ENCODE measurements around the gene DNAJC16. TPM values are rescaled to one million over a fixed set of nuclear protein-coding genes. Genes with fewer than 3 reads are reported as not detected.

The DNAJC16 gene
- total RNA-seq, 2 experiments from 2014 or later, result 7.1 to 9.8 TPM

DNA sequence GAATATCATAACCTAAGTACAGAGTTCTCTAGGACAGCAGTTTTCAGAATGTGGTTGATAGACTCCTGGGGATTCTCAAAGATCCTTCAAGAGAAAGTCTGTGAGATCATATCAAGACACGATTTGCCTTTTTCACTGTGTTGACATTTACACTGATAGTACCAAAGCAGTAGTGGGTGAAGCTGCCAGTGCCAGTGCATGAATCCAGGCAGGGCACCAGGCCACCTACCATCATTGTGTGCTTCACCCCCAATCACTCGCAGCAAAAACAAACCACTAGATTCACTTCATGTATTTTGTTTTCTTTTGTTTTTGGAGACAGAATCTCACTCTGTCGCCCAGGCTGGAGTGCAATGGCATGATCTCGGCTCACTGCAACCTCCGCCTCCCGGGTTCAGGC is 23.9 kb downstream of the DNAJC16 start:
- DNase-seq, result no peak
- intact Hi-C loops (cut with micrococcal nuclease), result no loop called here
- Mint-ChIP-seq H3K36me3 (ENCODE audit: low read depth) (peaks cover 17% of the 10 kb centered on the region), H3K4me1 (ENCODE audit: low read depth) (no peaks in the 10 kb centered on the region), H3K27me3 (ENCODE audit: low read depth) (no peaks in the 10 kb centered on the region), H3K4me3 (no peak overlapping the region), H3K9me3 (no peaks in the 10 kb centered on the region), H3K27ac (no peak overlapping the region)
- CTCF ChIA-PET, result no interaction called here

DNA sequence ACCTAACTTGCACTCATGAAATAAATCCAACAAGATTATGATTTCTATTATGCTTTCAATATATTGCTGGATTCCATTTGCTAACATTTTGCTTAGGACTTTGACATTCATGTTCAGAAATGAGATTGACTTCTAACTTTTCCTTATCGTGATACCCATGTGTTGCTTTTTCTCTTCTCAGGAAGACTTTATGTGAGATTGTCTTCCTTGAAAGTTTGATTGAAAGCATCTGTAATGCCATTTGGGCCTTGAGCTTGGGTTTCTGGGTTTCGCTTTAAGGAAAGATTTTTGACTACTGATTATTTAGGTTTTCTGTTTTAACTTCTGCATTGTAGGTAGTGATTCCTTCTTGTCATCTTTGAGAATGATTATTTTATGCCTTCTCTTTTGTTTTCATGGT is 30.4 kb downstream of the DNAJC16 start:
- intact Hi-C loops (cut with micrococcal nuclease), result no loop called here
- Mint-ChIP-seq H3K9me3 (no peaks in the 10 kb centered on the region), H3K4me3 (no peak overlapping the region), H3K27me3 (ENCODE audit: low read depth) (no peaks in the 10 kb centered on the region), H3K4me1 (ENCODE audit: low read depth) (no peaks in the 10 kb centered on the region), H3K36me3 (ENCODE audit: low read depth) (peaks cover 13% of the 10 kb centered on the region), H3K27ac (no peak overlapping the region)
- no peak for DNase-seq
- CTCF ChIA-PET, result no interaction called here

DNA sequence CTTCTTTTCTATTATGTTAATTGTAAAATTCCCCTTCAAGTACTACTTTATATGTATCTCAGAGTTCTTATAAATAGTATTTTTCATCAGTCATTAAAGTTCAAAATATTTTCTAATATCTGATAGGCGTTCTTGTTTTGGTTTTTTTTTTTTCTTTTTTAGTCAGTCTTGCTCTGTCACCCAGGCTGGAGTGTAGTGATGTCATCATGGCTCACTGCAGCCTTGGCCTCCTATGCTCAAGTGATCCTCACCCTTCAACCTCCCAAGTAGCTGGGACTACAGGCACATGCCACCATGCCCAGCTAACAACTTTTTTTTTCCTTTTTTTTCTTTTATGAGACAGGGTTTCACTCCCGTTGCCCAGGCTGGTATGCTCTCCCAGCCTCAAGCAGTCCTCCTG is 30.9 kb downstream of the DNAJC16 start:
- CTCF ChIA-PET, result no interaction called here
- Mint-ChIP-seq H3K27me3 (ENCODE audit: low read depth) (no peaks in the 10 kb centered on the region), H3K4me3 (no peak overlapping the region), H3K4me1 (ENCODE audit: low read depth) (no peaks in the 10 kb centered on the region), H3K9me3 (no peaks in the 10 kb centered on the region), H3K27ac (no peak overlapping the region), H3K36me3 (ENCODE audit: low read depth) (peaks cover 13% of the 10 kb centered on the region)
- intact Hi-C loops (cut with micrococcal nuclease), result no loop called here
- DNase-seq, result no peak

DNA sequence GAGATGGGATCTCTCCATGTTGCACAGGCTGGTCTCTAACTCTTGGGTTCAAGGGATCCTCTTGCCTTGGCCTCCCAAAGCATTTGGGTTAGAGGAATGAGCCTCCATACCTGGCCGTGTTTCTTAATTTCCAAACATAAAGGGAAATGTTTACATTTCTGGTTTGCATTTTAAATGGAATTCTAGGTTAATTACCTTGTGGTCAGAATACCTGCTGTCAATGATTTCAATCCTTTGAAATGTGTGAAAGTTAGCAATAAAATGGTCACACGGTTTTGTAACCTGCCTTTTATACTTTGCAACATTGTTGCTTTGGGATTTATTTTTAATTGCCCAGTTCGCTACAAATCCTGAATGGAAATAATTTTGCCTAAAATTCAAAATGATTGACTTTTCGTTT is 31.9 kb downstream of the DNAJC16 start:
- H3K36me3 Mint-ChIP-seq (ENCODE audit: low read depth), result peaks cover 12% of the 10 kb centered on the region
- intact Hi-C loops (cut with micrococcal nuclease), result no loop called here
- H3K4me1 Mint-ChIP-seq (ENCODE audit: low read depth), result no peaks in the 10 kb centered on the region
- no peak overlapping the region for H3K4me3 Mint-ChIP-seq
- DNase-seq, result no peak
- no peaks in the 10 kb centered on the region for H3K9me3 Mint-ChIP-seq
- H3K27me3 Mint-ChIP-seq (ENCODE audit: low read depth), result no peaks in the 10 kb centered on the region
- no peak overlapping the region for H3K27ac Mint-ChIP-seq
- CTCF ChIA-PET, result interaction anchor here (0.5 to 0.6 kb wide), 2 partner anchors 41 to 679 kb away, joined by 3 to 7 read pairs; no protein-coding TSS in a partner anchor

DNA sequence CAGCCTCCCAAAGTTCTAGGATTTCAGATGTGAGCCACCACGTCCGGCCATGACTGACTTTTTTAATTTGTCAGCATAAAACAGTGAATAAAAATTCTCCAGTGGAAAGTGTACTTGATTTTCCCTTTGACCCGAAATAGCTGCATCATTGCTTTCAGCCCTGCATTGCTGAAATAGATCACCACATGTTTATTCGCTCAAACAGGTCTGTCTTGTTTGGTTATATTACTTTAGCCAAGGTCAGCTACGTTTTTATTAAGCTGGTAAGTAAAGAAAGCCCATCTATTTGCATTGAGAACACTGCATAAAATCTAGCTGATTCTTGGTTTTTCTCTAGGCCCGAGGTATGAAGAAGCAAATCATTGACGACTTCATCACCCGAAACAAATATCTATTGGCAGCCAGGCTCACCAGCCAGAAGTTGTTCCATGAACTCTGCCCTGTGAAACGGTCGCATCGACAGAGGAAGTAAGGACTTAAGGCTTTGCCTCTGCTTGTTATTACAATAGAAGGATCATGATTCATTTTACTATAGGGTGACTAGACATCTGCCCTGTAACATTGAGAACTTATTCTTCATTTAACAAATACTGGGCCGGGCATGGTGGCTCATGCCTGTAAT is 32.7 kb downstream of the DNAJC16 start:
- Mint-ChIP-seq H3K9me3 (no peaks in the 10 kb centered on the region), H3K27ac (no peak overlapping the region), H3K27me3 (ENCODE audit: low read depth) (no peaks in the 10 kb centered on the region), H3K36me3 (ENCODE audit: low read depth) (peaks cover 16% of the 10 kb centered on the region), H3K4me1 (ENCODE audit: low read depth) (no peaks in the 10 kb centered on the region), H3K4me3 (no peak overlapping the region)
- DNase-seq, result no peak
- CTCF ChIA-PET, result interaction anchor here (0.5 kb wide), 1 partner anchor 41 kb away, joined by 7 read pairs; no protein-coding TSS in a partner anchor
- intact Hi-C loops (cut with micrococcal nuclease), result no loop called here

DNA sequence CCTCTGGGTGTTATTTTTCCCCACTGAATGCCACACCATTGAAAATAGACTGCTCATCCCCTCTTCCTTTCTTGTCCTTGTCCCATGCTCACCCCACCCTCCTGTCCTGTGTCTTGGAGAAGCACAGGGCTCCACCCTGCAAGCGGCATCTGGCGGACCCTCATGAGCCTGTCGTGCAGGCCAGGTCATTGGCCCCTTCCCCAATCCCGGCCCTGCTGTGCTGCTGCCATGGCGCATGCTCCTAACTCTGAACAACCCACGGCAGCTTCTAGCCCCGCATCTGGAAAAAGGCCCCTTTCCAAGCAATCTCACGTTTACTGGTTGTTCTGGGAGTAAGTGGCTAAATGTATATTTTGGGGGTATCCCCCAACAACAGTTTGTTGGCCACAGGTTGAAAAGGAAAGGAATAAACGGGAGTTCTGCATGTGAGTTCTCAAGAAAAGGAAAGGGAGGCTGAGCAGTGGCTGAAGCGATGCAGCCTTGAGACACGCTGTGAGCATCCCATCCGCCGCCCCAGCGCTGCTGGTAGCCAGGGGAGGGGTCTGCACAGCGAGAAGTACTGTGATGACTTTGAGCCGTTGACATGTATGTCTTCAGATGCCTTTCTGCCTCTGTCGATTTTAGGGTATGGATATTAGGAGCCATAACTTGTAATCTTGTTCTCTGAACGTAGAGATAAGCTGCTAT is 41.9 kb downstream of the DNAJC16 start:
- H3K36me3 Mint-ChIP-seq (ENCODE audit: low read depth), result peaks cover 37% of the 10 kb centered on the region
- H3K4me3 Mint-ChIP-seq, result no peak overlapping the region
- H3K9me3 Mint-ChIP-seq, result no peaks in the 10 kb centered on the region
- peaks cover 2% of the 10 kb centered on the region for H3K4me1 Mint-ChIP-seq (ENCODE audit: low read depth)
- no peak overlapping the region for H3K27ac Mint-ChIP-seq
- intact Hi-C loops (cut with micrococcal nuclease), result no loop called here
- CTCF ChIA-PET, result no interaction called here
- DNase-seq, result no peak
- no peaks in the 10 kb centered on the region for H3K27me3 Mint-ChIP-seq (ENCODE audit: low read depth)

DNA sequence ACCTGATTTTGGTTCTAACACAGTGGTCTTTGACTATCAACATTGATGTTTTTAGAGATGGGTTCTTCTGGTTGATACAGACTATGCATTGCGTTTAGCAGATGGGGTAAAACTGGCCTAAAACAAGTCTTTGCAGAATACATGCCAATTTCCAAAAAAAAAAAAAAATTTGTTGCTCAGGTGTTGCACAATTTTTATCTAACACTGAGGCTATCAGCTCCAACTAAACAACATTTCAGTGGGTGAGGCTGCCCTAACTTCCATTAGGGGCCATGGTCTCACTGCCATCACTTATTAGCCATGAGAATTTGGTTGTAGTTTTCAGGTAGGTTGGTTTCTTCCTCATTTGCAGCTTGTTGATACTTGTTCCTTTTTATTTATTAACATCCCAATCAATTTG is 44.2 kb downstream of the DNAJC16 start:
- CTCF ChIA-PET, result interaction anchor here (0.6 to 1.1 kb wide), 4 partner anchors 16 to 86 kb away, joined by 3 to 5 read pairs (median 3); no protein-coding TSS in a partner anchor
- intact Hi-C loops (cut with micrococcal nuclease), result no loop called here
- Mint-ChIP-seq H3K4me3 (no peak overlapping the region), H3K9me3 (no peaks in the 10 kb centered on the region), H3K27ac (no peak overlapping the region), H3K4me1 (ENCODE audit: low read depth) (peaks cover 2% of the 10 kb centered on the region), H3K27me3 (ENCODE audit: low read depth) (no peaks in the 10 kb centered on the region), H3K36me3 (ENCODE audit: low read depth) (peaks cover 35% of the 10 kb centered on the region)
- DNase-seq, result no peak

DNA sequence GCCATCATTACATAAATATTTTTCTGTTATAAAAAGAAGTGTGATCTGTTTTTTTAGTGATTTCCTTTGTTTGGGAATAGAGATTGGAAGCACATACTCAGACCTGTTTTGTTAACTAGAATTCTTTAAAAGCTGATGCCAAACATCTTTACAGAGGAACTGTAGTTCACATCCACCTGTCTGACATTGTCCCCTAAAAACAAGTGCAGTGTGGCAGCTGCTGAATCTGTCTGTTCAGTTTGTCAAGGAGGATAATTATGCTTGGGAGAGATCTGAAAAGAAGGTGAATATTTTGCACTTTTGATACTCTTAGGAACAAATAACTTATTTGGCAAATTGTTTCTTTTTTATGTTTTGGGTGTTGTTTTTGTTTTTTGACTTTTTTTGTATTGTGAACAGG is 44.6 kb downstream of the DNAJC16 start:
- no peak overlapping the region for H3K27ac Mint-ChIP-seq
- CTCF ChIA-PET, result interaction anchor here (0.6 to 1.1 kb wide), 3 partner anchors 43 to 86 kb away, joined by 3 to 5 read pairs (median 3); no protein-coding TSS in a partner anchor
- intact Hi-C loops (cut with micrococcal nuclease), result no loop called here
- H3K4me3 Mint-ChIP-seq, result no peak overlapping the region
- H3K27me3 Mint-ChIP-seq (ENCODE audit: low read depth), result no peaks in the 10 kb centered on the region
- peaks cover 34% of the 10 kb centered on the region for H3K36me3 Mint-ChIP-seq (ENCODE audit: low read depth)
- no peaks in the 10 kb centered on the region for H3K9me3 Mint-ChIP-seq
- no peak for DNase-seq
- H3K4me1 Mint-ChIP-seq (ENCODE audit: low read depth), result peaks cover 2% of the 10 kb centered on the region

DNA sequence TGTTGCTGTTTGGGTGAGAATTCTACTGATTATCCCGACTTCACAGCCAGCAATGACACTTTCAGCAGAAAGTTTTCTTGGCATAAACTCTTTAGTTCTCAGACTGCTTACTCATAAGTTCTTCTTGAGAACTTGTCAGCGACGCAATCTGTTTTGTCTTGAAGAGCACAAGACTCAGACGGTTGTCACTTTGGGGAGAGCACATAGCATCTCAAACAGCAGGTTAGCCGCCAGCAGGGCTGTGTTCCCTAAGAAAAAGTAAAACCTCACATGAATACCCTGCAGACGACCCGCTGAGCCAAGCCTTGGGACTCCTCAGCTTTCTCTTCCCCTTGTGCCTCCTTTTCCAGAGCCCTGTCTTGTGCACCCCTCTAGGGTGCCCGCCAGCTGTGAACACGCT is 46.8 kb downstream of the DNAJC16 start:
- H3K4me3 Mint-ChIP-seq, result no peak overlapping the region
- CTCF ChIA-PET, result interaction anchor here (1.8 kb wide), 1 partner anchor 20 kb away, joined by 4 read pairs; no protein-coding TSS in a partner anchor

DNA sequence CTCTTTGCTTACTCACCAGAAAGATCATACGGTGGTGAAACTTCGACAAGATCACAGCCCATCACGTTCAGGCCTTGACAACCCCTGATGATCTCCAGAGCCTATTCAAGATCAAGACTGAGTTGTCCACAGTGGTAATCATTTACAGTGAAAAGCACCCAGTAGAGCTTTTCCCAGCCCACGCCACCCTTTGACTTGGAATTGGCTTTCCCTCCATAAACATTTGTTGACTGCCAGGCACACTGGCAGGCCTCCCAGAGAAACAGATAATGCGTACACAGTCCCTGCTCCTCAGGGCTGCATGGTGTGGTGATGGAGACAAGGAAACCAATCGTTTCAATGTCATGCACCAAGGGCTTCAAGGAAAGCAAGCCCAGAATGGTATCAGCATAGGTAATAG is 48.1 kb downstream of the DNAJC16 start:
- CTCF ChIA-PET, result interaction anchor here (1.8 kb wide), 1 partner anchor 18 kb away, joined by 4 read pairs; no protein-coding TSS in a partner anchor
- H3K4me1 Mint-ChIP-seq (ENCODE audit: low read depth), result peaks cover 30% of the 10 kb centered on the region
- H3K27me3 Mint-ChIP-seq (ENCODE audit: low read depth), result no peaks in the 10 kb centered on the region
- H3K9me3 Mint-ChIP-seq, result no peaks in the 10 kb centered on the region
- H3K4me3 Mint-ChIP-seq, result no peak overlapping the region
- H3K27ac Mint-ChIP-seq, result no peak overlapping the region
- H3K36me3 Mint-ChIP-seq (ENCODE audit: low read depth), result peaks cover 31% of the 10 kb centered on the region
- intact Hi-C loops (cut with micrococcal nuclease), result loop anchor here (5.0 kb wide), 1 partner anchor 123 kb away; no protein-coding TSS in a partner anchor
- no peak for DNase-seq

More for the DNA sequence above, 46.8 kb downstream of the DNAJC16 start:
- H3K27ac Mint-ChIP-seq, result no peak overlapping the region
- intact Hi-C loops (cut with micrococcal nuclease), result no loop called here
- no peaks in the 10 kb centered on the region for H3K9me3 Mint-ChIP-seq
- peaks cover 32% of the 10 kb centered on the region for H3K36me3 Mint-ChIP-seq (ENCODE audit: low read depth)
- H3K27me3 Mint-ChIP-seq (ENCODE audit: low read depth), result no peaks in the 10 kb centered on the region
- peaks cover 17% of the 10 kb centered on the region for H3K4me1 Mint-ChIP-seq (ENCODE audit: low read depth)
- no peak for DNase-seq

DNA sequence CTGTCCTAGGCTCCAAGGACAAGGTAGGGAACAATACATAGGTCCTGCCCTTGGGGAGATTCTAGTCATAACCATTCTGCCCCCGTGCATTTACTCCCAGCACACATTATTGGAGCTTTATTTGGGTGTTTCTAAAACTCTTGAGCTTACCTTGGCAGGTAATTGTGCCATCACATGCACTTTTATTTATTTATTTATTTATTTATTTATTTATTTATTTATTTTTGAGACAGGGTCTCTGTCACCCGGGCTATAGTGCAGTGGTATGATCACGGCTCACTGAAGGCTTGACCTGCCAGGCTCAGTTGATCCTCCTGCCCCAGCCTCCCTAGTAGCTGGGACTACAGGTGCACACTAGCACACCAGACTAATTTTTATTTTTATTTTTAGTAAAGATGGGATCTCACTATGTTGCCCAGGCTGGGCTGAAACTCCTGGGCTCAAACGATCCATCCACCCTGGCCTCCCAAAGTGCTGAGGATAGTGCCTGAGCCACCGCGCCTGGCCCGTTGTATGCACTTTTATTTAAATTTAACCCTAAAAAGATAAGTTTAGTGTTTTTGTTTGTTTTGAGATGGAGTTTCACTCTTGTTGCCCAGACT is 49.0 kb downstream of the DNAJC16 start:
- Mint-ChIP-seq H3K27ac (no peak overlapping the region), H3K4me1 (ENCODE audit: low read depth) (peaks cover 37% of the 10 kb centered on the region), H3K27me3 (ENCODE audit: low read depth) (no peaks in the 10 kb centered on the region), H3K9me3 (no peaks in the 10 kb centered on the region), H3K36me3 (ENCODE audit: low read depth) (peaks cover 29% of the 10 kb centered on the region), H3K4me3 (no peak overlapping the region)
- no peak for DNase-seq
- intact Hi-C loops (cut with micrococcal nuclease), result loop anchor here (5.0 kb wide), 1 partner anchor 122 kb away; no protein-coding TSS in a partner anchor
- CTCF ChIA-PET, result no interaction called here

DNA sequence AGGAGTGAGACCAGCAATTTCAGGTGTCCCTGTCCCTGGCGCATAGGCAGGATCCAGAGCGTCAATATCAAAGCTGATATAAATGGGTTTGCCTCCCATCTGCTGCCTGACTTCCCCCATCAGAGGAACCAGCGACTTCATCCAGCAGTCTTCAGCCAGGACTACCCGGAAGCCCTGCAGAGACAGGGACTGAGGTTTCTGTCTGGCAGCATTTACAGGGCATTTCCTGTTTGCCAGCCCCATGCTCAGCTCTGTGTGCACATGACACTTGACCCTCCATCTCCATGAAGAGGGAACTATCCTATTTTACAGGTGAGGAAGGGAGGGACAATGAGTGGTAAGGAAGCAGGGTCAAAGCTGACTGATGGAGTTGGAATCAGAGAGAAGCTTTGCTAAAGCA is 51.0 kb downstream of the DNAJC16 start:
- Mint-ChIP-seq H3K36me3 (ENCODE audit: low read depth) (peaks cover 20% of the 10 kb centered on the region), H3K9me3 (no peaks in the 10 kb centered on the region), H3K27me3 (ENCODE audit: low read depth) (no peaks in the 10 kb centered on the region), H3K27ac (peak overlapping the region; percentile 92), H3K4me1 (ENCODE audit: low read depth) (peaks cover 43% of the 10 kb centered on the region), H3K4me3 (peak overlapping the region; percentile 48)
- DNase-seq, result peak; percentile 41
- intact Hi-C loops (cut with micrococcal nuclease), result loop anchor here (1.0 to 5.0 kb wide), 2 partner anchors 46 to 120 kb away; no protein-coding TSS in a partner anchor
- CTCF ChIA-PET, result no interaction called here
